Spinal cord (tissue), 10 donors: ENCODE data around the gene SHLD2. TPM values are rescaled to one million over a fixed set of nuclear protein-coding genes. Genes with fewer than 3 reads are reported as not detected.
"Not testable (repeated sequence)": the region's sequence is repeated elsewhere in the genome, so short reads cannot be mapped to it uniquely, and the experiment has no call there.

Source experiments
- DNase-seq, 6 donors: peaks; one replicate each; pipeline versions ENCODE4 v3.0.0 to v3.0.0-alpha.2; 2013 to 2015; ENCODE audit warnings: low spot score in 6 of 6, low read depth in 4 of 6
- H3K27ac ChIP-seq: one replicate; pipeline ENCODE4 v1.5.1; 2013; ENCODE audit warnings: low read depth, low read length, control low read depth
- H3K27me3 ChIP-seq: one replicate; pipeline ENCODE4 v1.6.1; 2013; ENCODE audit warnings: low read length; ENCODE audit not compliant: control insufficient read depth, insufficient read depth
- H3K36me3 ChIP-seq: one replicate; pipeline ENCODE4 v1.6.1; 2013; ENCODE audit warnings: low read length; ENCODE audit not compliant: control insufficient read depth, insufficient read depth
- H3K4me1 ChIP-seq: one replicate; pipeline ENCODE4 v1.6.1; 2013; ENCODE audit warnings: low read length; ENCODE audit not compliant: control insufficient read depth, insufficient read depth
- H3K4me3 ChIP-seq: one replicate; pipeline ENCODE4 v1.5.1; 2013; ENCODE audit warnings: low read depth, low read length, control low read depth
- H3K9me3 ChIP-seq: one replicate; pipeline ENCODE4 v1.6.1; 2013; ENCODE audit warnings: low read length; ENCODE audit not compliant: control insufficient read depth, insufficient read depth
- WGBS: methylation state at CpG from one replicate; pipeline ENCODE4 v1.1.5; 2013; ENCODE audit warnings: missing lambda C conversion rate; ENCODE audit not compliant: insufficient coverage; 5-methylcytosine and 5-hydroxymethylcytosine counted together
- polyA plus RNA-seq, 2 donors: library from polyadenylated mRNA; unstranded; fragments of 120-200 nt; gene quantifications; one replicate each; pipeline ENCODE4 v1.2.1, GENCODE V29; 2013; ENCODE audit not compliant: insufficient read length in 2 of 2
- total RNA-seq, 2 donors: library from RNA; depleted of rRNA in 1 of 2; stranded (reverse); fragments of 120-200 nt in 1 of 2; fragments of >200 nt in 1 of 2; gene quantifications; one replicate each; pipeline versions ENCODE4 v1.2.3 to v1.2.4, GENCODE V29; 2013 to 2014
- donor health status: healthy.

Gene SHLD2
- total and polyA plus RNA-seq, 4 donors, result 19.0 to 34.6 (median 28.4) TPM

GRCh38 chr10:87095236-87095945 lies 385 bp downstream of the SHLD2 start:
- whole genome bisulfite sequencing, result under 1% methylated on average over 57 of the region's 60 CpGs

GRCh38 chr10:87101996-87102395 lies 7.0 kb downstream of the SHLD2 start:
- Histone ChIP-seq H3K4me3 (no peak overlapping the region), H3K27me3 (no peaks in the 10 kb centered on the region), H3K9me3 (no peaks in the 10 kb centered on the region), H3K27ac (no peak overlapping the region), H3K4me1 (no peaks in the 10 kb centered on the region), H3K36me3 (peaks cover 10% of the 10 kb centered on the region)
- WGBS, result no CpG with 5 or more reads among the region's 2 CpGs
- no peak for DNase-seq

More at GRCh38 chr10:87095236-87095945, 385 bp downstream of the SHLD2 start:
- Histone ChIP-seq H3K27ac (peak overlapping the region; percentile 86), H3K9me3 (no peaks in the 10 kb centered on the region), H3K36me3 (peaks cover 4% of the 10 kb centered on the region), H3K27me3 (no peaks in the 10 kb centered on the region), H3K4me1 (peaks cover 11% of the 10 kb centered on the region), H3K4me3 (peak overlapping the region; percentile 55)
- DNase-seq, result peak in 4 of 6 donors; percentile 51 to 90 (median 76)

DNA sequence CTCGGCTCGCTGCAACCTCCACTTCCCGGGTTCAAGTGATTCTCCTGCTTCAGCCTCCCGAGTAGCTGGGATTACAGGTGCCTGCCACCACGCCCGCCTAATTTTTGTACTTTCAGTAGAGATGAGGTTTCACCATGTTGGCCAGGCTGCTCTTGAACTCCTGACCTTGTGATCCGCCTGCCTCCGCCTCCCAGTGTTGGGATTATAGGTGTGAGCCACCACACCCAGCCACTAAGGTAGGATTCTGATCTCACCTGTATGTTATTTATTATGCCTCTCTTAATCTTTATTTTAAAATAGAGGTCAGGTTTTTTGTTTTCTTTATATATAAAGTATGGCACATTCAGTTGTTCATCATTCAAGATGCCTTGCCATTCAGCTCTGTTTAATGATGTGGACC lies 9.7 kb downstream of the SHLD2 start:
- not testable (repeated sequence) for H3K27ac ChIP-seq, H3K9me3 ChIP-seq, H3K4me1 ChIP-seq, H3K4me3 ChIP-seq, DNase-seq, H3K27me3 ChIP-seq
- 86% methylated on average over 6 of the region's 8 CpGs for WGBS
- peaks cover 16% of the 10 kb centered on the region for H3K36me3 ChIP-seq

GRCh38 chr10:87105446-87106124 lies 10.6 kb downstream of the SHLD2 start:
- Histone ChIP-seq H3K4me3 (no peak overlapping the region), H3K9me3 (no peaks in the 10 kb centered on the region), H3K27me3 (no peaks in the 10 kb centered on the region), H3K36me3 (peaks cover 16% of the 10 kb centered on the region), H3K4me1 (no peaks in the 10 kb centered on the region), H3K27ac (no peak overlapping the region)
- 75% methylated on average over 4 of the region's 7 CpGs for WGBS
- no peak for DNase-seq

- not testable (repeated sequence) for H3K36me3 ChIP-seq, H3K4me1 ChIP-seq, H3K27ac ChIP-seq, H3K9me3 ChIP-seq, DNase-seq, H3K27me3 ChIP-seq, H3K4me3 ChIP-seq
- WGBS, result no CpG with 5 or more reads among the region's 1 CpG
Measured at GRCh38 chr10:87118122-87118521, 23.1 kb downstream of the SHLD2 start.

GRCh38 chr10:87119029-87119428 lies 24.0 kb downstream of the SHLD2 start:
- not testable (repeated sequence) for H3K27ac ChIP-seq, H3K4me1 ChIP-seq, H3K36me3 ChIP-seq, H3K27me3 ChIP-seq, DNase-seq, H3K4me3 ChIP-seq, H3K9me3 ChIP-seq
- WGBS, result no CpG with 5 or more reads among the region's 1 CpG

DNA sequence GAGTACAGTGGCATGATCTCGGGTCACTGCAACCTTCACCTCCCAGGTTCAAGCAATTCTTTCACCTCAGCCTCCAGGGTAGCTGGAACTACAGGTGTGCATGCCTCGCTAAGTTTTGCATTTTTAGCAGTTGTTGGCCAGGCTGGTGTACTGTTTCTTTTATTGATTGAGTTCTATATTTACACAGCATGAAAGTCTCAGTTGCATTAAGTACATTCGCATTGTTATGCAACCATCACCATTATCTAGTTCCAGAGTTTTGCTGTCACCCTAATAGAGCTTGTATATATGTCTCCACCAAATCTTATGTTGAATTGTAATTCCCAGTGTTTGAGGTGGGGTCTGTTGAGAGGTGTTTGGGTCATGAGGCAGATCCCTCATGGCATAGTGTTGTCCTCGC lies 28.3 kb downstream of the SHLD2 start:
- not testable (repeated sequence) for H3K36me3 ChIP-seq, H3K4me1 ChIP-seq, H3K27me3 ChIP-seq, H3K4me3 ChIP-seq, H3K9me3 ChIP-seq, H3K27ac ChIP-seq, DNase-seq
- no CpG with 5 or more reads among the region's 4 CpGs for WGBS

DNA sequence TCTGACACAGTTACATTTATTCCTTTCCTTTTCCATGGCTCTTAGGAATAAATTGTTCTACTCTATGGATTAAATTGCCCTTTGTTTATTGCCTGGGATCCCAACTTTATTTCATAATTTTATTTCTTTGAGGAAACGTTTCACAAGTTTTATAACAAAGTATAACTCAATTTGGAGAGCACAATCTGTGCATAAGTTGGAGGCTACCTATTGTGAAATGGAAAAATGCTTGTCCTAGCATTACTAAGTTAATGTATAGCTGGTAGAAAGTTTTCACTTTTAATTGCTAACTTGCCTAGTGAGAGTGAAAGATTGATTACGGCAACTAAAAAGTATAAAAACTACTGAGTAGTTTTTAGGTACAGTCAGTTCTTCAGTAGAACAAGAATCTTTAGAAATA lies 32.0 kb downstream of the SHLD2 start:
- no CpG with 5 or more reads among the region's 2 CpGs for WGBS
- H3K27ac ChIP-seq, H3K27me3 ChIP-seq, H3K4me3 ChIP-seq, H3K36me3 ChIP-seq, H3K9me3 ChIP-seq, DNase-seq, H3K4me1 ChIP-seq: not testable (repeated sequence)

DNA sequence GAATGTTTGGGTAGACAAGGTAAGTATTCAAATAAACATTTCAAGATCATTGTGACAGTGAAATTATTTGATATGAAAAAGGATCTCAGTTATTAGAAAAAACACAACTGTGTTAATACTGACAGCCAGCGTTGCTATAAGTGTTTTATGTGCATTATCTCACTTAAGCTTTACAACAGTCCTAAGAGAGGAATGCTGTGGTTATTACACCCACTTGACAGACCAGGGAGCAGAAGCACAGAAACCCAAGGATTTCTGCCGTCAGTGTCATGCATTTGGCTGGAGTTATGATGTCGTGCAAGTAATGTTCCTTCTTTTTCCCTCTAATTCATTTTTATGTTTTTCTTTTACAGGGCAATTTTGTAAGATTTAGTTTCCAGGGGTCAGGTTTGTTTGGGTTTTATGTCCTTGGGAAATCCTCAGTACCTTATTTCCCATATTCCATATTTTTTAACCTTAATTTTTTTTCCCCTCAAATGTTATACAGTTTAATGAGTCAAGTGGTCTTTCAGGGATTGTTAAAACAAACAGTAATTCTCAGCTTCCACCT lies 32.7 kb downstream of the SHLD2 start:
- not testable (repeated sequence) for H3K27ac ChIP-seq, DNase-seq, H3K4me3 ChIP-seq, H3K36me3 ChIP-seq, H3K4me1 ChIP-seq, H3K27me3 ChIP-seq, H3K9me3 ChIP-seq
- WGBS, result no CpG with 5 or more reads among the region's 3 CpGs

DNA sequence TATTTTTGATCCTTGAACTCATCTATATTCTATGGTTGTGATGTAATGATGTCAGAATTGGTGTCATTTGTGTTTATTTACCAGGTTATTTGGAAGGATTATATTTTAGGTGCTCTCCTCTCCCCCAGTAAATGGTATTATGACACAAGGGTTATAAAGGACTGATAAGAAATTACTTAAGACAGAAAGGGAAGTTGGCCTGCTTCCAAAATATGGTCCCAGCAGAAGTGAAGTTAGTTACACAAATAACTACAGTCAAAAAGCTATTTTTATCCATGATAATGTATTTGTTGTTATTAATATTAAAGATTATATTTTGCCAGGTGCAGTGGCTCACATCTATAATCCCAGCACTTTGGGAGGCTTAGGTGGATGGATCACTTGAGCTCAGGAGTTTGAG lies 37.2 kb downstream of the SHLD2 start:
- H3K27ac ChIP-seq, H3K4me3 ChIP-seq, H3K9me3 ChIP-seq, H3K4me1 ChIP-seq, DNase-seq, H3K36me3 ChIP-seq, H3K27me3 ChIP-seq: not testable (repeated sequence)
